Heart right ventricle (tissue), 16 donors: ENCODE measurements around the gene TMEM158. TPM values are rescaled to one million over a fixed set of nuclear protein-coding genes. Genes with fewer than 3 reads are reported as not detected.

Experiments
- ATAC-seq, 8 donors: fragments of 200-7000 bp; cut with Tn5 transposase; one replicate each; pipeline ENCODE4 v1.9.1; 2020; ENCODE audit warnings: mild to moderate bottlenecking in 8 of 8, moderate library complexity in 8 of 8, moderate number of reproducible peaks in 1 of 8
- DNase-seq, 2 donors: peaks; one replicate each; pipeline ENCODE4 v3.0.0-alpha.2; 2020
- H3K27ac ChIP-seq, 10 donors: fragments of 200-600 bp; sonication (generic) in 2 of 10; one replicate each; pipeline versions ENCODE4 v1.5.0 to v1.8.0; 2020 to 2022; ENCODE audit warnings: mild to moderate bottlenecking in 3 of 10
- H3K27me3 ChIP-seq, 7 donors: fragments of 200-600 bp; one replicate each; pipeline ENCODE4 v1.8.0; 2021 to 2022; ENCODE audit warnings: mild to moderate bottlenecking in 2 of 7
- H3K36me3 ChIP-seq, 9 donors: fragments of 200-600 bp; sonication (generic) in 1 of 9; one replicate each; pipeline versions ENCODE4 v1.5.0 to v1.8.0; 2020 to 2022; ENCODE audit warnings: mild to moderate bottlenecking in 2 of 9
- H3K4me1 ChIP-seq, 9 donors: fragments of 200-600 bp; sonication (generic) in 1 of 9; one replicate each; pipeline versions ENCODE4 v1.5.0 to v1.8.0; 2020 to 2022; ENCODE audit warnings: mild to moderate bottlenecking in 4 of 9
- H3K4me3 ChIP-seq, 10 donors: fragments of 200-600 bp; sonication (generic) in 2 of 10; one replicate each; pipeline versions ENCODE4 v1.5.0 to v1.8.0; 2020 to 2022; ENCODE audit warnings: mild to moderate bottlenecking in 7 of 10, moderate library complexity in 2 of 10
- H3K9me3 ChIP-seq, 11 donors: fragments of 200-600 bp in 10 of 11; sonication (generic) in 2 of 11; one replicate each; pipeline versions ENCODE4 v1.5.0 to v1.8.0; 2013 to 2022; ENCODE audit warnings: mild to moderate bottlenecking in 2 of 11, control low read depth in 1 of 11, moderate library complexity in 1 of 11
- WGBS, 2 donors: extraction: QIAGEN DNeasy Blood & Tissue Kit; methylation state at CpG; one replicate each; pipeline ENCODE4 v1.1.7; 2013; ENCODE audit warnings: inconsistent platforms in 1 of 2; 5-methylcytosine and 5-hydroxymethylcytosine counted together
- intact Hi-C, 10 donors: fragments of 100-400 bp; cut with DNase I; formaldehyde crosslinking; loops; one replicate each; pipeline versions ENCODE4 v1.11.1 to v1.14.2; 2022
- polyA plus RNA-seq, 2 donors: library from polyadenylated mRNA; stranded (reverse); fragments of 200-250 nt; gene quantifications; one replicate each; pipeline ENCODE4 v1.2.3, GENCODE V29; 2013
- total RNA-seq, 10 donors: library from RNA; stranded (reverse); fragmentation: NEBNext Ultra II Directional in 3 of 10; extraction: Animal tissue kit (Norgen Biotek cat#: 25700) in 3 of 10; gene quantifications; one replicate each; pipeline versions ENCODE4 v1.2.1 to v1.2.4, GENCODE V29; 2021 to 2023
- TF ChIP-seq, protein P1 (sequence below), 9 donors: fragments of 200-600 bp; sonication (generic) in 2 of 9; IDR thresholded peaks; one replicate each; pipeline versions ENCODE4 v1.5.0 to v1.8.0; 2021 to 2022; ENCODE audit warnings: antibody characterized with exemption in 9 of 9, mild to moderate bottlenecking in 5 of 9, moderate library complexity in 1 of 9
- donor health status: Arrhythmogenic right ventricular cardiomyopathy.
- donor health status: ischemic (EF 13 %, LVEDD 7.1; RV severe dilation, severe dysfunction).
- donor health status: healthy with polysubstance abuse.
- donor health status: DM: no; HTN: yes; CAD: no.
- donor health status: DM: no; HTN: no; CAD: no.
- donor health status: ischemic (EF 25% LVEDD 6.9; RV normal size, moderate dysfunction).
- donor health status: ischemic (EF 25% LVEDD 5.7; RV mildly dilated, moderate dysfunction).
- donor health status: healthy.
- donor health status: DM: yes; HTN: yes; CAD: no.
- donor health status: Ischemic cardiomyopathy.
- donor health status: ischemic (EF 35%, LVEDD 5.7; RV mildly dilated, moderate dysfunction).
- donor health status: nonischemic (EF 11% LVEDD 7.7; RV severe dilation, severe dysfunction).
- donor health status: DM: yes; HTN: yes; CAD: no.
- donor health status: PGD.
- donor health status: ischemic (EF 29% LVEDD 5.4; RV normal size, mild dysfunction).
- donor health status: nonischemic (EF 23%, LVEDD 6.1; RV moderate dilation, normal function).

Gene TMEM158
- total and polyA plus RNA-seq, 12 donors = 0.32 to 1.0 (median 0.50) TPM

GRCh38 chr3:45223889-45224727 lies 2.0 kb downstream of the TMEM158 start:
- TF ChIP-seq, protein P1, sequence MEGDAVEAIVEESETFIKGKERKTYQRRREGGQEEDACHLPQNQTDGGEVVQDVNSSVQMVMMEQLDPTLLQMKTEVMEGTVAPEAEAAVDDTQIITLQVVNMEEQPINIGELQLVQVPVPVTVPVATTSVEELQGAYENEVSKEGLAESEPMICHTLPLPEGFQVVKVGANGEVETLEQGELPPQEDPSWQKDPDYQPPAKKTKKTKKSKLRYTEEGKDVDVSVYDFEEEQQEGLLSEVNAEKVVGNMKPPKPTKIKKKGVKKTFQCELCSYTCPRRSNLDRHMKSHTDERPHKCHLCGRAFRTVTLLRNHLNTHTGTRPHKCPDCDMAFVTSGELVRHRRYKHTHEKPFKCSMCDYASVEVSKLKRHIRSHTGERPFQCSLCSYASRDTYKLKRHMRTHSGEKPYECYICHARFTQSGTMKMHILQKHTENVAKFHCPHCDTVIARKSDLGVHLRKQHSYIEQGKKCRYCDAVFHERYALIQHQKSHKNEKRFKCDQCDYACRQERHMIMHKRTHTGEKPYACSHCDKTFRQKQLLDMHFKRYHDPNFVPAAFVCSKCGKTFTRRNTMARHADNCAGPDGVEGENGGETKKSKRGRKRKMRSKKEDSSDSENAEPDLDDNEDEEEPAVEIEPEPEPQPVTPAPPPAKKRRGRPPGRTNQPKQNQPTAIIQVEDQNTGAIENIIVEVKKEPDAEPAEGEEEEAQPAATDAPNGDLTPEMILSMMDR (IDR thresholded peaks at IDR 0.05) = no peak
- Histone ChIP-seq H3K4me1 (peaks cover 0 to 14% (median 8%) of the 10 kb centered on the region in 9 donors), H3K36me3 (no peaks in the 10 kb centered on the region), H3K9me3 (no peaks in the 10 kb centered on the region), H3K27ac (peak overlapping the region in 1 of 10 donors; percentile 1), H3K27me3 (peaks cover 0 to 80% (median 61%) of the 10 kb centered on the region in 7 donors), H3K4me3 (peak overlapping the region in 2 of 10 donors; percentile 50 to 55)
- WGBS, 2 donors = 53 to 54% methylated on average over 9 of the region's 9 CpGs
- no peak for DNase-seq
- intact Hi-C loops = loop anchor here in 6 of 10 donors (10.0 kb wide), 5 partner anchors 251 to 431 kb away; no protein-coding TSS in a partner anchor
- no peak for ATAC-seq

GRCh38 chr3:45219694-45220093 lies 6.4 kb downstream of the TMEM158 start:
- no peak overlapping the region for H3K4me3 ChIP-seq
- no peaks in the 10 kb centered on the region for H3K9me3 ChIP-seq
- intact Hi-C loops = loop anchor here in 6 of 10 donors (10.0 kb wide), 6 partner anchors 255 to 685 kb away; no protein-coding TSS in a partner anchor
- TF ChIP-seq, protein P1 (IDR thresholded peaks at IDR 0.05) = no peak
- peaks cover 0 to 7% (median 2%) of the 10 kb centered on the region in 9 donors for H3K4me1 ChIP-seq
- H3K27ac ChIP-seq = no peak overlapping the region
- DNase-seq (no peak), ATAC-seq (no peak)
- WGBS, 2 donors = 94 to 97% methylated on average over 8 of the region's 8 CpGs
- peaks cover 0 to 69% (median 46%) of the 10 kb centered on the region in 7 donors for H3K27me3 ChIP-seq
- H3K36me3 ChIP-seq = no peaks in the 10 kb centered on the region

- TF ChIP-seq, protein P1 (IDR thresholded peaks at IDR 0.05) = no peak
- H3K4me3 ChIP-seq = no peak overlapping the region
- DNase-seq (no peak), ATAC-seq (no peak)
- H3K27ac ChIP-seq = no peak overlapping the region
- no peaks in the 10 kb centered on the region for H3K9me3 ChIP-seq
- H3K4me1 ChIP-seq = no peaks in the 10 kb centered on the region
- intact Hi-C loops = loop anchor here in 2 of 10 donors (10.0 kb wide), 2 partner anchors 276 to 684 kb away; no protein-coding TSS in a partner anchor
- peaks cover 0 to 60% (median 37%) of the 10 kb centered on the region in 7 donors for H3K27me3 ChIP-seq
- 59 to 65% methylated on average over 11 of the region's 11 CpGs for WGBS, 2 donors
- H3K36me3 ChIP-seq = no peaks in the 10 kb centered on the region
Observed at GRCh38 chr3:45218578-45219390, 7.3 kb downstream of the TMEM158 start.

- DNase-seq = no peak
- Histone ChIP-seq H3K4me3 (no peak overlapping the region), H3K4me1 (no peaks in the 10 kb centered on the region), H3K27ac (no peak overlapping the region), H3K36me3 (no peaks in the 10 kb centered on the region), H3K9me3 (no peaks in the 10 kb centered on the region), H3K27me3 (peaks cover 0 to 40% (median 19%) of the 10 kb centered on the region in 7 donors)
- no peak for ATAC-seq
- TF ChIP-seq, protein P1 (IDR thresholded peaks at IDR 0.05) = no peak
- 56 to 72% methylated on average over 10 of the region's 10 CpGs for WGBS, 2 donors
- intact Hi-C loops = loop anchor here in 2 of 10 donors (10.0 kb wide), 2 partner anchors 279 to 681 kb away; no protein-coding TSS in a partner anchor
Observed at GRCh38 chr3:45216021-45216609, 10.0 kb downstream of the TMEM158 start.
